Vagina (tissue), 2 donors: ENCODE measurements around the gene CAPZA2.

Experiments
- CTCF ChIP-seq, 3 experiments: fragments of 450-650 bp in 2 of 3; fragments of 200-600 bp in 1 of 3; sonication (generic) in 1 of 3; IDR thresholded peaks; one replicate each; pipeline ENCODE4 v1.5.1; 2017 to 2019; ENCODE audit warnings: antibody characterized with exemption in 3 of 3, mild to moderate bottlenecking in 2 of 3, moderate library complexity in 2 of 3
- POLR2A ChIP-seq, 2 donors: fragments of 450-650 bp; IDR thresholded peaks; one replicate each; pipeline ENCODE4 v1.6.1; 2017; ENCODE audit warnings: antibody characterized with exemption in 2 of 2, mild to moderate bottlenecking in 2 of 2, moderate library complexity in 2 of 2

- TF ChIP-seq CTCF (IDR thresholded peaks at IDR 0.05) (no peak), POLR2A (IDR thresholded peaks at IDR 0.05) (no peak)
Measured at GRCh38 chr7:116832692-116833091, 29.7 kb upstream of the CAPZA2 start.
